Psoas muscle (tissue), 8 donors: Measurements from ENCODE around the gene COQ9. TPM values are rescaled to one million over a fixed set of nuclear protein-coding genes. Genes with fewer than 3 reads are reported as not detected.

Experiments
- ATAC-seq, 4 donors: fragments of 200-7000 bp; cut with Tn5 transposase; one replicate each; pipeline ENCODE4 v1.9.1; 2020; ENCODE audit warnings: moderate library complexity in 3 of 4, mild to moderate bottlenecking in 2 of 4
- DNase-seq, 2 donors: peaks; one replicate each; pipeline ENCODE4 v3.0.0-alpha.2; 2020
- H3K27ac ChIP-seq: fragments of 200-600 bp; one replicate; pipeline ENCODE4 v1.8.0; 2022
- H3K27me3 ChIP-seq, 3 donors: fragments of 200-600 bp in 1 of 3; one replicate each; pipeline versions ENCODE4 v1.6.1 to v1.8.0; 2013 to 2022; ENCODE audit warnings: low read length in 2 of 3, mild to moderate bottlenecking in 2 of 3, moderate library complexity in 1 of 3; ENCODE audit not compliant: insufficient read depth in 3 of 3
- H3K36me3 ChIP-seq, 2 donors: fragments of 200-600 bp in 1 of 2; one replicate each; pipeline versions ENCODE4 v1.6.1 to v1.8.0; 2013 to 2022; ENCODE audit warnings: low read depth in 1 of 2, mild to moderate bottlenecking in 1 of 2, moderate library complexity in 1 of 2; ENCODE audit not compliant: insufficient read depth in 1 of 2
- H3K4me1 ChIP-seq: fragments of 200-600 bp; one replicate; pipeline ENCODE4 v1.8.0; 2022
- H3K4me3 ChIP-seq: fragments of 200-600 bp; one replicate; pipeline ENCODE4 v1.8.0; 2022; ENCODE audit warnings: mild to moderate bottlenecking
- H3K9me3 ChIP-seq: fragments of 200-600 bp; one replicate; pipeline ENCODE4 v1.8.0; 2022
- WGBS, 3 donors: extraction: QIAGEN DNeasy Blood & Tissue Kit; methylation state at CpG; one replicate each; pipeline versions ENCODE4 v1.1.6 to v1.1.7; 2013; 5-methylcytosine and 5-hydroxymethylcytosine counted together
- intact Hi-C, 2 donors: fragments of 100-400 bp; cut with DNase I; formaldehyde crosslinking; loops; one replicate each; pipeline versions ENCODE4 v1.11.0 to v1.14.2; 2022
- polyA plus RNA-seq, 3 donors: library from polyadenylated mRNA; stranded (reverse); fragments of 200-250 nt; gene quantifications; one replicate each; pipeline ENCODE4 v1.2.3, GENCODE V29; 2013
- total RNA-seq, 4 donors: library from RNA; stranded (reverse); fragmentation: NEBNext Ultra II Directional in 2 of 4; extraction: Animal tissue kit (Norgen Biotek cat#: 25700) in 2 of 4; gene quantifications; one replicate each; pipeline versions ENCODE4 v1.2.1 to v1.2.4, GENCODE V29; 2021 to 2023
- TF ChIP-seq, protein P1 (sequence below): fragments of 200-600 bp; IDR thresholded peaks from one replicate; pipeline ENCODE4 v1.8.0; 2022; ENCODE audit warnings: antibody characterized with exemption
- donor health status: healthy with polysubstance abuse.
- donor health status: DM: no; HTN: no; CAD: no; lungs with moderate emphysema.
- donor health status: Bipolar disorder and iron deficiency.
- donor health status: healthy.
- donor health status: DM: yes; HTN: yes; CAD: no.
- donor health status: DM: no; HTN: no; CAD: no.
- donor health status: DM: no; HTN: no; CAD: no.
- donor health status: DM: yes; HTN: yes; CAD: no.

COQ9 gene
- total and polyA plus RNA-seq, 7 donors: 85.0 to 184 (median 149) TPM

- DNase-seq (peak in 1 of 2 donors; percentile 6), ATAC-seq (no peak)
- Histone ChIP-seq H3K36me3 (no peaks in the 10 kb centered on the region), H3K27me3 (no peaks in the 10 kb centered on the region), H3K9me3 (no peaks in the 10 kb centered on the region), H3K4me1 (no peaks in the 10 kb centered on the region), H3K27ac (no peak overlapping the region), H3K4me3 (no peak overlapping the region)
- intact Hi-C loops: no loop called here
- TF ChIP-seq, protein P1, sequence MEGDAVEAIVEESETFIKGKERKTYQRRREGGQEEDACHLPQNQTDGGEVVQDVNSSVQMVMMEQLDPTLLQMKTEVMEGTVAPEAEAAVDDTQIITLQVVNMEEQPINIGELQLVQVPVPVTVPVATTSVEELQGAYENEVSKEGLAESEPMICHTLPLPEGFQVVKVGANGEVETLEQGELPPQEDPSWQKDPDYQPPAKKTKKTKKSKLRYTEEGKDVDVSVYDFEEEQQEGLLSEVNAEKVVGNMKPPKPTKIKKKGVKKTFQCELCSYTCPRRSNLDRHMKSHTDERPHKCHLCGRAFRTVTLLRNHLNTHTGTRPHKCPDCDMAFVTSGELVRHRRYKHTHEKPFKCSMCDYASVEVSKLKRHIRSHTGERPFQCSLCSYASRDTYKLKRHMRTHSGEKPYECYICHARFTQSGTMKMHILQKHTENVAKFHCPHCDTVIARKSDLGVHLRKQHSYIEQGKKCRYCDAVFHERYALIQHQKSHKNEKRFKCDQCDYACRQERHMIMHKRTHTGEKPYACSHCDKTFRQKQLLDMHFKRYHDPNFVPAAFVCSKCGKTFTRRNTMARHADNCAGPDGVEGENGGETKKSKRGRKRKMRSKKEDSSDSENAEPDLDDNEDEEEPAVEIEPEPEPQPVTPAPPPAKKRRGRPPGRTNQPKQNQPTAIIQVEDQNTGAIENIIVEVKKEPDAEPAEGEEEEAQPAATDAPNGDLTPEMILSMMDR: no peak
- 68 to 71% (median 71%) methylated on average over 6 of the region's 6 CpGs for WGBS, 3 donors
Measured at GRCh38 chr16:57505169-57505568, 57.9 kb downstream of the COQ9 start.

DNA sequence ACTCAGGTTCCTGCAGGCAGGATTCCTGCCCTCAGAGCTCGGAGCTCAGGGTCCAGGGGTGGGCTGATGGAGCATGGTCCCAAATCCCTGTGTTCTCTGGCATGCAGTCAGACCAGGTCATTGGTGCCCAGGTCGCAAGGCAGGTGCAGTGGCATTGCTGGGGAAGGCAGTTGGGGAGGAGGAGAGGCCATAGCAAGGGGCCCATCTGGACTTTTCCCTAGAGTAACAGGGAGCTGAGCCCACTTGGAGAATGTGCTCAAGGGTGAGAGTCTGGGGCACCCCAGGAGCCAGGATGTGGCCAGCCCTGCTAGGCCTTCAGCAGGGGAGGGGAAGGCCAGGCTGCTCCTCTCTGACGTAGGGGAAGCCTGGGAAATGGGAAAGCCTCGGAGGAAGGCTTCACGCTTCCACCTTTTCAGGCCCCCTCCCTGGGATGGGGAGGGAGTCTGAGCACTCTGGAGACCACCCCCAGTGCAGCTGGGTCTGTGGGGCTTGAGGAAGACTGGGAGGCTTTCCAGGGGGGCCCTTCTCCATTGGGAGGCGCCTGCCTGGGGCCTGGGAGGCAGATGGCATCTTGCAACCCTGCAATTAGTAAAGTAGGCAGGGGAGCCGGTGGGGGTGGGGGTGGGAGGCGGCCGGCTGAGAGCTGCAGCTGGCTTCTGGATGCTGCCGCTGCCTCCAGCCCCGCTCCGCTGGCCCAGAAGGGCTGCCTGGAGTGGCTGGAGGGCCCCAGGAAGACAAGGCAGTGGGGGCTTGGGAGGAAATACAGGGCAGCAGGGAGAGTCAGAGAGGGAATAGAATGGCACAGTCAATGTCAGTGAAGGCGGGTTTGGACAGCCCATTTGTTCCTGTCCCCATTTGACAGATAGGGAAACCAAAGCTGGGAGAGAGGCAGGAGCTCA is 60.1 kb downstream of the COQ9 start:
- H3K27ac ChIP-seq: no peak overlapping the region
- no peak overlapping the region for H3K4me3 ChIP-seq
- DNase-seq (peak in 1 of 2 donors; percentile 17), ATAC-seq (no peak)
- intact Hi-C loops: no loop called here
- 57 to 58% (median 57%) methylated on average over 13 of the region's 13 CpGs for WGBS, 3 donors
- no peaks in the 10 kb centered on the region for H3K9me3 ChIP-seq
- no peaks in the 10 kb centered on the region for H3K36me3 ChIP-seq
- TF ChIP-seq, protein P1: no peak
- H3K4me1 ChIP-seq: no peaks in the 10 kb centered on the region
- H3K27me3 ChIP-seq: no peaks in the 10 kb centered on the region

- H3K9me3 ChIP-seq: no peaks in the 10 kb centered on the region
- 85 to 96% (median 88%) methylated on average over 3 of the region's 3 CpGs for WGBS, 3 donors
- no peaks in the 10 kb centered on the region for H3K27me3 ChIP-seq
- H3K4me3 ChIP-seq: no peak overlapping the region
- TF ChIP-seq, protein P1: no peak
- H3K4me1 ChIP-seq: no peaks in the 10 kb centered on the region
- ATAC-seq (no peak), DNase-seq (peak in 1 of 2 donors; percentile 29)
- intact Hi-C loops: no loop called here
- no peak overlapping the region for H3K27ac ChIP-seq
- H3K36me3 ChIP-seq: no peaks in the 10 kb centered on the region
Measured at GRCh38 chr16:57508035-57508425, 60.8 kb downstream of the COQ9 start.

- intact Hi-C loops: no loop called here
- no peaks in the 10 kb centered on the region for H3K36me3 ChIP-seq
- DNase-seq (peak in 1 of 2 donors; percentile 18), ATAC-seq (no peak)
- H3K9me3 ChIP-seq: no peaks in the 10 kb centered on the region
- no peaks in the 10 kb centered on the region for H3K4me1 ChIP-seq
- H3K27me3 ChIP-seq: no peaks in the 10 kb centered on the region
- WGBS, 3 donors: 59 to 65% (median 61%) methylated on average over 12 of the region's 12 CpGs
- TF ChIP-seq, protein P1: no peak
- H3K27ac ChIP-seq: no peak overlapping the region
- no peak overlapping the region for H3K4me3 ChIP-seq
Measured at GRCh38 chr16:57509231-57509923, 62.1 kb downstream of the COQ9 start.
